ENCODE results near the gene ESPNL. TPM values are rescaled to one million over a fixed set of nuclear protein-coding genes. Genes with fewer than 3 reads are reported as not detected.

ESPNL gene
- total RNA-seq, 1 donor from 2014 or later: 0.40 TPM

GRCh38 chr2:238077292-238077691 lies 22.8 kb upstream of the ESPNL start:
- no peak for ATAC-seq

- no peak for ATAC-seq
Measured at GRCh38 chr2:238079874-238080327, 20.2 kb upstream of the ESPNL start.

GRCh38 chr2:238080518-238080917 lies 19.6 kb upstream of the ESPNL start:
- ATAC-seq: no peak

GRCh38 chr2:238081150-238081549 lies 19.0 kb upstream of the ESPNL start:
- ATAC-seq: no peak

- ATAC-seq: no peak
Measured at GRCh38 chr2:238081561-238081960, 18.6 kb upstream of the ESPNL start.

- no peak for ATAC-seq
Measured at GRCh38 chr2:238082151-238082550, 18.0 kb upstream of the ESPNL start.

- ATAC-seq: no peak
Measured at GRCh38 chr2:238082827-238083226, 17.3 kb upstream of the ESPNL start.

- ATAC-seq: no peak
Measured at GRCh38 chr2:238083919-238084318, 16.2 kb upstream of the ESPNL start.

GRCh38 chr2:238084761-238085160 lies 15.4 kb upstream of the ESPNL start:
- no peak for ATAC-seq

GRCh38 chr2:238085899-238086298 lies 14.2 kb upstream of the ESPNL start:
- no peak for ATAC-seq

- ATAC-seq: no peak
Measured at GRCh38 chr2:238087211-238087610, 12.9 kb upstream of the ESPNL start.

GRCh38 chr2:238090887-238091286 lies 9.3 kb upstream of the ESPNL start:
- ATAC-seq: no peak

GRCh38 chr2:238091436-238092060 lies 8.6 kb upstream of the ESPNL start:
- ATAC-seq: no peak

GRCh38 chr2:238092486-238093035 lies 7.6 kb upstream of the ESPNL start:
- ATAC-seq: no peak

GRCh38 chr2:238093181-238094140 lies 6.7 kb upstream of the ESPNL start:
- no peak for ATAC-seq

- ATAC-seq: no peak
Measured at GRCh38 chr2:238094438-238095022, 5.6 kb upstream of the ESPNL start.

- no peak for ATAC-seq
Measured at GRCh38 chr2:238095143-238095542, 5.0 kb upstream of the ESPNL start.

GRCh38 chr2:238096311-238097011 lies 3.7 kb upstream of the ESPNL start:
- ATAC-seq: no peak

- no peak for ATAC-seq
Measured at GRCh38 chr2:238097201-238097987, 2.7 kb upstream of the ESPNL start.

GRCh38 chr2:238097988-238098871 lies 1.9 kb upstream of the ESPNL start:
- peak; percentile 94 for ATAC-seq

Measured in esophagus mucosa (tissue), 1 donor.